Tibial nerve (tissue), 4 donors: ENCODE results near the gene SOWAHB. TPM values are rescaled to one million over a fixed set of nuclear protein-coding genes. Genes with fewer than 3 reads are reported as not detected.
A peak's percentile ranks its signal among the peaks of the same experiment; 100 is the strongest.

Source experiments
- DNase-seq, 2 donors: peaks; one replicate each; pipeline ENCODE4 v3.0.0-alpha.2; 2019; ENCODE audit warnings: low spot score in 2 of 2
- H3K27ac ChIP-seq, 4 donors: fragments of 200-600 bp; sonication (generic) in 3 of 4; one replicate each; pipeline ENCODE4 v1.5.1; 2017 to 2019; ENCODE audit warnings: mild to moderate bottlenecking in 1 of 4
- H3K27me3 ChIP-seq, 2 donors: fragments of 200-600 bp; sonication (generic) in 1 of 2; one replicate each; pipeline versions ENCODE4 v1.5.1 to v1.6.0; 2017 to 2019
- H3K36me3 ChIP-seq, 3 donors: fragments of 200-600 bp; sonication (generic); one replicate each; pipeline ENCODE4 v1.5.1; 2018 to 2019
- H3K4me1 ChIP-seq, 4 donors: fragments of 200-600 bp; sonication (generic) in 3 of 4; one replicate each; pipeline ENCODE4 v1.5.1; 2017 to 2019
- H3K4me3 ChIP-seq, 4 donors: fragments of 200-600 bp; sonication (generic) in 3 of 4; one replicate each; pipeline ENCODE4 v1.5.1; 2017 to 2019; ENCODE audit warnings: mild to moderate bottlenecking in 1 of 4, moderate library complexity in 1 of 4
- H3K9me3 ChIP-seq, 4 donors: fragments of 200-600 bp; sonication (generic) in 3 of 4; one replicate each; pipeline ENCODE4 v1.5.1; 2017 to 2019
- CTCF ChIP-seq, 5 experiments: fragments of 200-600 bp in 3 of 5; fragments of 450-650 bp in 2 of 5; sonication (generic) in 3 of 5; IDR thresholded peaks; one replicate each; pipeline ENCODE4 v1.5.1; 2016 to 2019; ENCODE audit warnings: antibody characterized with exemption in 5 of 5, mild to moderate bottlenecking in 3 of 5, moderate library complexity in 2 of 5
- EP300 ChIP-seq, 2 donors: sonication (generic); formaldehyde crosslinking; IDR thresholded peaks; one replicate each; pipeline ENCODE4 v1.6.1; 2017; ENCODE audit warnings: antibody characterized with exemption in 2 of 2, mild to moderate bottlenecking in 1 of 2
- POLR2A ChIP-seq, 2 donors: fragments of 450-650 bp; IDR thresholded peaks; one replicate each; pipeline ENCODE4 v1.6.1; 2017; ENCODE audit warnings: antibody characterized with exemption in 2 of 2, mild to moderate bottlenecking in 2 of 2, moderate library complexity in 2 of 2
- WGBS, 2 donors: methylation state at CpG; one replicate each; pipeline ENCODE4 v1.1.5; 2018; 5-methylcytosine and 5-hydroxymethylcytosine counted together
- total RNA-seq, 4 donors: library from RNA; depleted of rRNA; stranded (reverse); fragments of >200 nt; gene quantifications; one replicate each; pipeline ENCODE4 v1.1.0, GENCODE V29; 2016

The SOWAHB gene
- total RNA-seq, 4 donors from 2014 or later: 0.21 to 0.90 TPM; not detected in 2

GRCh38 chr4:76902233-76902890, 4.4 kb upstream of the SOWAHB start:
- no peak for DNase-seq
- Histone ChIP-seq H3K36me3 (no peaks in the 10 kb centered on the region), H3K9me3 (no peaks in the 10 kb centered on the region), H3K27me3 (peaks cover 0 to 22% of the 10 kb centered on the region in 2 donors), H3K27ac (no peak overlapping the region), H3K4me1 (peaks cover 0 to 13% (median 6%) of the 10 kb centered on the region in 4 donors), H3K4me3 (no peak overlapping the region)
- TF ChIP-seq CTCF (IDR thresholded peaks at IDR 0.05): no peak
- TF ChIP-seq EP300 (IDR thresholded peaks at IDR 0.05): no peak
- no peak for TF ChIP-seq POLR2A (IDR thresholded peaks at IDR 0.05)
- WGBS, 2 donors: 63 to 68% methylated on average over 3 of the region's 3 CpGs

GRCh38 chr4:76898949-76899645, 1.2 kb upstream of the SOWAHB start:
- 89 to 91% methylated on average over 4 of the region's 4 CpGs for WGBS, 2 donors
- no peaks in the 10 kb centered on the region for H3K9me3 ChIP-seq
- TF ChIP-seq EP300 (IDR thresholded peaks at IDR 0.05) (no peak), POLR2A (IDR thresholded peaks at IDR 0.05) (no peak), CTCF (IDR thresholded peaks at IDR 0.05) (no peak)
- H3K4me3 ChIP-seq: no peak overlapping the region
- H3K27me3 ChIP-seq: peaks cover 0 to 46% of the 10 kb centered on the region in 2 donors
- H3K4me1 ChIP-seq: peaks cover 0 to 22% (median 6%) of the 10 kb centered on the region in 4 donors
- H3K36me3 ChIP-seq: no peaks in the 10 kb centered on the region
- no peak for DNase-seq
- H3K27ac ChIP-seq: no peak overlapping the region

- DNase-seq: no peak
- H3K27ac ChIP-seq: no peak overlapping the region
- H3K36me3 ChIP-seq: no peaks in the 10 kb centered on the region
- no peaks in the 10 kb centered on the region for H3K9me3 ChIP-seq
- H3K4me3 ChIP-seq: peak overlapping the region; percentile 29 to 52 (median 45)
- peaks cover 0 to 51% of the 10 kb centered on the region in 2 donors for H3K27me3 ChIP-seq
- peaks cover 0 to 22% (median 6%) of the 10 kb centered on the region in 4 donors for H3K4me1 ChIP-seq
- WGBS, 2 donors: 32 to 34% methylated on average over 14 of the region's 14 CpGs
- TF ChIP-seq CTCF (IDR thresholded peaks at IDR 0.05) (no peak), POLR2A (IDR thresholded peaks at IDR 0.05) (no peak), EP300 (IDR thresholded peaks at IDR 0.05) (no peak)
Measured at GRCh38 chr4:76898385-76898692, 395 bp upstream of the SOWAHB start.

GRCh38 chr4:76896614-76897535, 1.1 kb downstream of the SOWAHB start:
- Histone ChIP-seq H3K27me3 (peaks cover 0 to 54% of the 10 kb centered on the region in 2 donors), H3K36me3 (no peaks in the 10 kb centered on the region), H3K4me1 (peaks cover 0 to 22% (median 6%) of the 10 kb centered on the region in 4 donors), H3K4me3 (peak overlapping the region; percentile 29 to 52 (median 45)), H3K9me3 (no peaks in the 10 kb centered on the region), H3K27ac (peak overlapping the region in 1 of 4 donors; percentile 71)
- TF ChIP-seq POLR2A (IDR thresholded peaks at IDR 0.05): no peak
- TF ChIP-seq CTCF (IDR thresholded peaks at IDR 0.05): no peak
- no peak for TF ChIP-seq EP300 (IDR thresholded peaks at IDR 0.05)
- 13 to 35% methylated on average over 16 to 41 of the region's 82 CpGs for WGBS, 2 donors
- DNase-seq: no peak
